Hepatocyte (in vitro differentiated cells): Measurements from ENCODE around the gene STIP1.

ENCODE experiments used
- EZH2 ChIP-seq: fragments of 200-600 bp; sonication (generic); IDR thresholded peaks from 2 replicates; pipeline ENCODE4 v1.6.1; 2016; ENCODE audit warnings: antibody characterized with exemption, mild to moderate bottlenecking, borderline replicate concordance
- EZH2phosphoT487 ChIP-seq: fragments of 200-600 bp; sonication (generic); IDR thresholded peaks from one replicate; pipeline ENCODE4 v1.6.1; 2018; ENCODE audit warnings: antibody characterized with exemption, mild to moderate bottlenecking, low read depth, moderate library complexity; ENCODE audit not compliant: unreplicated experiment, severe bottlenecking
- TF ChIP-seq, protein P1 (sequence below): fragments of 200-600 bp; sonication (generic); IDR thresholded peaks from 2 replicates; pipeline ENCODE4 v1.5.1; 2016; ENCODE audit warnings: antibody characterized with exemption, mild to moderate bottlenecking; ENCODE audit not compliant: poor library complexity

DNA sequence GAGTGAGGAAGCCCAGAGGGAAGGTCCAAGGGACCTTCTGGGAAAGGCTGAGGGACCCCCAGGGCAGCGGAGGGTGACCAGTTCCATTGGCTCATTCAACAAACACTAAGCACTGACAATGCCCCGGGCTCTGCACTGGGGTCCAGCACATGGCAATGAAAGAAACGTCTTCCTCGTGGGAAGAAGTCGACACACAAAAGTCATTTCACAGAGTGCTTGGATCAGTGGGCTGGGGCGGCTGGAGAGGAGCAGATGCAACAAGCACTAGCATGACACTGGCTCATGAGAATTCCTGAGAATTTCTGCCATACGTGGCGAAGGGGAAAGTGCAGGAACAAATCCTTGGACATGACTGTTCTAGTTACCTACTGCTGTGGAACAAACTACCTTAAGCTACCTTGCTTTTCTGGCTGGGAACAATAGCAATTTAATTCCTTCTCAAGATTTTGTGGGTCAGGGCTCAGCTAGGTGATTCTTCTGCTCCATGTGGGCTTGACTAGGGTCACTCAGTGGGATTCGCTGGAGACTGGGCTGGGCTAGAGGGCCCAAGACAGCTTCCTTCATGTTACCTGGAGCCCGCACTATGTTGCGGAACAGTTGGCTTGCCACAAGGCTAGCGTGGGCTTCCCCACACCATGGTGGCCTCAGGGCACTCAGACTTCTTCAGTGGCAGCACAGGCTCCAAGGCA, 6.9 kb upstream of the STIP1 start:
- TF ChIP-seq, protein P1, sequence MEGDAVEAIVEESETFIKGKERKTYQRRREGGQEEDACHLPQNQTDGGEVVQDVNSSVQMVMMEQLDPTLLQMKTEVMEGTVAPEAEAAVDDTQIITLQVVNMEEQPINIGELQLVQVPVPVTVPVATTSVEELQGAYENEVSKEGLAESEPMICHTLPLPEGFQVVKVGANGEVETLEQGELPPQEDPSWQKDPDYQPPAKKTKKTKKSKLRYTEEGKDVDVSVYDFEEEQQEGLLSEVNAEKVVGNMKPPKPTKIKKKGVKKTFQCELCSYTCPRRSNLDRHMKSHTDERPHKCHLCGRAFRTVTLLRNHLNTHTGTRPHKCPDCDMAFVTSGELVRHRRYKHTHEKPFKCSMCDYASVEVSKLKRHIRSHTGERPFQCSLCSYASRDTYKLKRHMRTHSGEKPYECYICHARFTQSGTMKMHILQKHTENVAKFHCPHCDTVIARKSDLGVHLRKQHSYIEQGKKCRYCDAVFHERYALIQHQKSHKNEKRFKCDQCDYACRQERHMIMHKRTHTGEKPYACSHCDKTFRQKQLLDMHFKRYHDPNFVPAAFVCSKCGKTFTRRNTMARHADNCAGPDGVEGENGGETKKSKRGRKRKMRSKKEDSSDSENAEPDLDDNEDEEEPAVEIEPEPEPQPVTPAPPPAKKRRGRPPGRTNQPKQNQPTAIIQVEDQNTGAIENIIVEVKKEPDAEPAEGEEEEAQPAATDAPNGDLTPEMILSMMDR = no peak
- TF ChIP-seq EZH2phosphoT487 (no peak), EZH2 (no peak)
